A549 (cell line): ENCODE measurements around the gene RTP5. TPM values are rescaled to one million over a fixed set of nuclear protein-coding genes. Genes with fewer than 3 reads are reported as not detected.

ENCODE experiments used
- ATAC-seq, 2 experiments: fragments of 200-7000 bp in 1 of 2; fragments of >200 bp in 1 of 2; cut with Nextera tagmentation in 1 of 2; cut with Tn5 transposase in 1 of 2; 3 replicates each; pipeline versions ENCODE4 v1.8.0 to v1.9.1; 2018 to 2020; ENCODE audit warnings: mild to moderate bottlenecking in 1 of 2, moderate library complexity in 1 of 2
- CTCF ChIA-PET: fragments of 300-600 bp; sonication (Branson Sonifier 250); formaldehyde crosslinking; extraction: SDS; loops from one replicate; lab custom pipeline; 2021; ENCODE audit warnings: antibody characterized with exemption, inconsistent platforms; lab: Yijun Ruan, JAX
- POLR2A ChIA-PET: fragments of 350-600 bp; formaldehyde crosslinking; extraction: SDS; loops from one replicate; lab custom pipeline; 2021; ENCODE audit warnings: antibody characterized with exemption, inconsistent platforms; lab: Yijun Ruan, JAX
- DNase-seq, 2 experiments: peaks; one replicate each; pipeline versions ENCODE4 v3.0.0 to v3.0.0-alpha.2; 2011 to 2016; ENCODE audit warnings: low read depth in 1 of 2, low spot score in 1 of 2
- FAIRE-seq: peaks from 2 replicates; lab custom pipeline; 2011; peaks lifted over from hg19 to GRCh38; lab: Jason Lieb, UNC
- H3K27ac ChIP-seq, 2 experiments: fragments of >200 bp; sonication (Bioruptor Twin); formaldehyde crosslinking; 3 replicates each; pipeline ENCODE4 v1.5.1; 2016 to 2017
- H3K4me1 ChIP-seq: fragments of >200 bp; sonication (Bioruptor Twin); formaldehyde crosslinking; 3 replicates; pipeline ENCODE4 v1.6.1; 2016
- H3K4me2 ChIP-seq: fragments of >200 bp; sonication (Bioruptor Twin); formaldehyde crosslinking; 3 replicates; pipeline ENCODE4 v1.6.1; 2016
- H3K4me3 ChIP-seq: fragments of >200 bp; sonication (Bioruptor Twin); formaldehyde crosslinking; 3 replicates; pipeline ENCODE4 v1.5.1; 2016
- H3K9me3 ChIP-seq: fragments of >200 bp; sonication (Bioruptor Twin); formaldehyde crosslinking; 3 replicates; pipeline ENCODE4 v1.6.1; 2016
- CEBPB ChIP-seq, 2 experiments: fragments of >200 bp in 1 of 2; sonication (Bioruptor Twin) in 1 of 2; formaldehyde crosslinking in 1 of 2; IDR thresholded peaks; 2 replicates each; pipeline ENCODE4 v1.6.1; 2012 to 2016
- CHD2 ChIP-seq: fragments of 150-350 bp; IDR thresholded peaks from 2 replicates; pipeline ENCODE4 v1.6.1; 2014; ENCODE audit warnings: low read length; ENCODE audit not compliant: partially characterized antibody
- CHD4 ChIP-seq: fragments of 200-600 bp; sonication (generic); IDR thresholded peaks from 2 replicates; pipeline ENCODE4 v1.6.1; 2016; ENCODE audit warnings: antibody characterized with exemption, mild to moderate bottlenecking, borderline replicate concordance
- EP300 ChIP-seq, 2 experiments: fragments of >200 bp; sonication (Bioruptor Twin); formaldehyde crosslinking; IDR thresholded peaks; 2 replicates in 1 of 2; 3 replicates in 1 of 2; pipeline ENCODE4 v1.6.1; 2016 to 2017
- FOSB ChIP-seq: fragments of 250-450 bp; sonication (Bioruptor Pico); IDR thresholded peaks from 2 replicates; pipeline ENCODE4 v1.5.0; 2020; ENCODE audit warnings: mild to moderate bottlenecking, moderate library complexity
- FOXS1 ChIP-seq: fragments of 250-450 bp; sonication (Bioruptor Pico); IDR thresholded peaks from 2 replicates; pipeline ENCODE4 v1.5.0; 2020; ENCODE audit warnings: mild to moderate bottlenecking, moderate library complexity
- HDAC2 ChIP-seq: fragments of 200-600 bp; sonication (generic); IDR thresholded peaks from 2 replicates; pipeline ENCODE4 v1.6.1; 2016
- HES2 ChIP-seq: fragments of >200 bp; sonication (Bioruptor Twin); formaldehyde crosslinking; IDR thresholded peaks from 2 replicates; pipeline ENCODE4 v1.6.1; 2016
- HMGXB4 ChIP-seq: fragments of 250-450 bp; sonication (Bioruptor Pico); IDR thresholded peaks from 2 replicates; pipeline ENCODE4 v1.5.0; 2021; ENCODE audit warnings: mild to moderate bottlenecking, moderate library complexity, borderline replicate concordance
- HOXB13 ChIP-seq: fragments of 250-450 bp; sonication (Bioruptor Pico); IDR thresholded peaks from 2 replicates; pipeline ENCODE4 v1.5.0; 2020; ENCODE audit warnings: low read depth, mild to moderate bottlenecking, moderate library complexity
- KDM5A ChIP-seq: fragments of 200-600 bp; sonication (generic); IDR thresholded peaks from 2 replicates; pipeline ENCODE4 v1.6.1; 2016; ENCODE audit warnings: antibody characterized with exemption, mild to moderate bottlenecking
- MYC ChIP-seq: IDR thresholded peaks from 2 replicates; pipeline ENCODE4 v1.6.1; 2012; ENCODE audit warnings: mild to moderate bottlenecking, inconsistent platforms, low read length, improper control_type of control experiment, borderline replicate concordance
- NFE2L2 ChIP-seq: fragments of 150-350 bp; conservative IDR thresholded peaks from 2 replicates; pipeline ENCODE4 v1.6.1; 2014; ENCODE audit warnings: low read length
- PBX3 ChIP-seq: IDR thresholded peaks from 2 replicates; pipeline ENCODE4 v1.6.1; 2012
- PHF8 ChIP-seq: fragments of 200-600 bp; sonication (generic); IDR thresholded peaks from 2 replicates; pipeline ENCODE4 v1.6.1; 2016; ENCODE audit warnings: low read depth, mild to moderate bottlenecking, antibody characterized with exemption, moderate library complexity, borderline replicate concordance
- POLR2AphosphoS2 ChIP-seq: conservative IDR thresholded peaks from 2 replicates; pipeline ENCODE4 v1.6.1; 2012; ENCODE audit warnings: low read length, improper control_type of control experiment, inconsistent platforms
- RCOR1 ChIP-seq: fragments of 150-350 bp; IDR thresholded peaks from 2 replicates; pipeline ENCODE4 v1.6.1; 2014; ENCODE audit warnings: antibody characterized with exemption, low read length, low read depth
- REST ChIP-seq: fragments of 200-600 bp; sonication (generic); IDR thresholded peaks from 2 replicates; pipeline ENCODE4 v1.6.1; 2016; ENCODE audit warnings: antibody characterized with exemption, mild to moderate bottlenecking, moderate library complexity
- RNF2 ChIP-seq: fragments of 200-600 bp; sonication (generic); IDR thresholded peaks from 2 replicates; pipeline ENCODE4 v1.6.1; 2016; ENCODE audit warnings: low read depth, mild to moderate bottlenecking, antibody characterized with exemption, moderate library complexity, borderline replicate concordance
- TFCP2L1 ChIP-seq: fragments of 250-450 bp; sonication (Bioruptor Pico); IDR thresholded peaks from 2 replicates; pipeline ENCODE4 v1.5.0; 2021; ENCODE audit warnings: mild to moderate bottlenecking
- TP53 ChIP-seq: fragments of 250-450 bp; sonication (Bioruptor Pico); IDR thresholded peaks from 2 replicates; pipeline ENCODE4 v1.5.0; 2021; ENCODE audit warnings: mild to moderate bottlenecking, moderate library complexity
- ZNF302 ChIP-seq: fragments of 250-450 bp; sonication (Bioruptor Pico); IDR thresholded peaks from 2 replicates; pipeline ENCODE4 v1.9.0; 2021; ENCODE audit warnings: inconsistent platforms, mild to moderate bottlenecking, moderate library complexity
- WGBS: methylation state at CpG from one replicate; pipeline ENCODE4 v1.1.6; 2017; ENCODE audit errors: missing lambda C conversion rate; 5-methylcytosine and 5-hydroxymethylcytosine counted together
- polyA plus RNA-seq, 4 experiments: library from polyadenylated mRNA; depleted of rRNA in 3 of 4; stranded (reverse); fragments of >200 nt; fragmentation: RNase III in 1 of 4; extraction: RNeasy Plus Mini Kit Qiagen cat#74134 plus additional on column Dnase treatment in 1 of 4; gene quantifications; 2 replicates in 3 of 4; 3 replicates in 1 of 4; pipeline ENCODE4 v1.2.3, GENCODE V29; 2011 to 2017
- TF ChIP-seq, protein P1 (sequence below): fragments of >200 bp; sonication (Bioruptor Twin); formaldehyde crosslinking; IDR thresholded peaks from 3 replicates; pipeline ENCODE4 v1.6.1; 2016

Gene RTP5
- polyA plus RNA-seq, 2 of the 4 experiments (the other 2 are of a cell fraction), result not detected

- no peak for FAIRE-seq
- ATAC-seq, result no peak
- 73% methylated on average over 32 of the region's 32 CpGs for WGBS
- H3K4me2 ChIP-seq, result no peak overlapping the region
- POLR2A ChIA-PET, result no interaction called here
- CTCF ChIA-PET, result no interaction called here
- no peaks in the 10 kb centered on the region for H3K9me3 ChIP-seq
- H3K27ac ChIP-seq, result no peak overlapping the region
- TF ChIP-seq CEBPB (IDR thresholded peaks at IDR 0.05), result no peak
- no peak for TF ChIP-seq CHD2
- no peak for TF ChIP-seq TP53 (CRISPR knock-in tag)
- no peak for TF ChIP-seq NFE2L2
- no peak for TF ChIP-seq PBX3
- TF ChIP-seq, protein P1, sequence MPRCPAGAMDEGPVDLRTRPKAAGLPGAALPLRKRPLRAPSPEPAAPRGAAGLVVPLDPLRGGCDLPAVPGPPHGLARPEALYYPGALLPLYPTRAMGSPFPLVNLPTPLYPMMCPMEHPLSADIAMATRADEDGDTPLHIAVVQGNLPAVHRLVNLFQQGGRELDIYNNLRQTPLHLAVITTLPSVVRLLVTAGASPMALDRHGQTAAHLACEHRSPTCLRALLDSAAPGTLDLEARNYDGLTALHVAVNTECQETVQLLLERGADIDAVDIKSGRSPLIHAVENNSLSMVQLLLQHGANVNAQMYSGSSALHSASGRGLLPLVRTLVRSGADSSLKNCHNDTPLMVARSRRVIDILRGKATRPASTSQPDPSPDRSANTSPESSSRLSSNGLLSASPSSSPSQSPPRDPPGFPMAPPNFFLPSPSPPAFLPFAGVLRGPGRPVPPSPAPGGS, result no peak
- TF ChIP-seq EP300 (IDR thresholded peaks at IDR 0.05), result no peak
- no peak for TF ChIP-seq RNF2
- TF ChIP-seq FOSB, result no peak
- no peak for TF ChIP-seq REST
- no peak for TF ChIP-seq FOXS1 (CRISPR knock-in tag)
- no peak for TF ChIP-seq RCOR1
- TF ChIP-seq ZNF302, result no peak
- H3K4me1 ChIP-seq, result no peaks in the 10 kb centered on the region
- no peak for DNase-seq
- no peak overlapping the region for H3K4me3 ChIP-seq
Observed at GRCh38 chr2:241900251-241901017, 30.9 kb downstream of the RTP5 start.

DNA sequence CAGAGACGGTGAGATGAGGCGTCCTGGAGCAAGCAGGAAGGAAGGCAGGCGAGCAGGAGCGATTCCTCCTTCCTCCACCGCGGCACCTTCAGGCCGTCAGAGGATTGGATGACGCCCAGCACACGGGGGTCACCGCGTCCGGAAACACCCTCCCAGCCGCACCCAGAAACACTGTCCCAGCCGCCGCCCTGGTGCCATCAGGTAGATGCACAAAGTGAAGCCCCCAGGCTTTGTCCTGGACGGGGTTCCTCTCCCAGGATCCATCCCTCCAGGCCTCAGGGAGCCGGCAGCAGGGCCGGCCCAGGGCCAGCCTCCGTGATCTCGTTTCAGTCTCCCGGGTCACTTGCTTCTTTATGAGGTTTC, 31.5 kb downstream of the RTP5 start:
- Histone ChIP-seq H3K27ac (no peak overlapping the region), H3K4me3 (no peak overlapping the region), H3K4me2 (no peak overlapping the region), H3K9me3 (no peaks in the 10 kb centered on the region), H3K4me1 (no peaks in the 10 kb centered on the region)
- WGBS, result 81% methylated on average over 21 of the region's 21 CpGs
- DNase-seq, result no peak
- POLR2A ChIA-PET, result no interaction called here
- FAIRE-seq, result no peak
- ATAC-seq, result no peak
- CTCF ChIA-PET, result no interaction called here
- no peak for TF ChIP-seq CHD4
- no peak for TF ChIP-seq HES2
- no peak for TF ChIP-seq TFCP2L1 (CRISPR knock-in tag)
- no peak for TF ChIP-seq HOXB13 (CRISPR knock-in tag)
- no peak for TF ChIP-seq POLR2AphosphoS2
- TF ChIP-seq REST, result no peak
- TF ChIP-seq PHF8, result no peak
- TF ChIP-seq KDM5A, result no peak
- TF ChIP-seq HMGXB4 (CRISPR knock-in tag), result no peak
- no peak for TF ChIP-seq PBX3
- TF ChIP-seq RNF2, result no peak
- no peak for TF ChIP-seq MYC
- no peak for TF ChIP-seq HDAC2
